HG03060 (cell line): ENCODE results near the gene SLC22A1.

Experiments
- ATAC-seq: cut with Tn5 transposase; IDR thresholded peaks from one replicate; pipeline ENCODE4 v1.9.1; 2021; ENCODE audit warnings: low read depth, moderate number of reproducible peaks; ENCODE audit not compliant: unreplicated experiment

Gene SLC22A1

GRCh38 chr6:160207618-160208017, 86.0 kb downstream of the SLC22A1 start:
- no peak for ATAC-seq
